ENCODE data around the gene WDR86. TPM values are rescaled to one million over a fixed set of nuclear protein-coding genes. Genes with fewer than 3 reads are reported as not detected.

Gene WDR86
- total RNA-seq, 1 experiment from 2014 or later = 8.1 TPM

GRCh38 chr7:151402029-151402835, 7.6 kb downstream of the WDR86 start:
- Histone ChIP-seq H3K56ac (ENCODE audit: insufficient read length, low read depth, low read length) (no peak overlapping the region), H4K8ac (replicated peaks; ENCODE audit: insufficient read length, low read depth, low read length) (no peak overlapping the region), H3K4me1 (ENCODE audit: insufficient read depth, low read length) (no peaks in the 10 kb centered on the region; the same call in 1 of the 2 replicates), H3K27me3 (ENCODE audit: insufficient read depth, low read length) (no peaks in the 10 kb centered on the region; the same call in 1 of the 2 replicates), H2BK12ac (ENCODE audit: insufficient read length, low read depth, low read length) (no peak overlapping the region), H3T11ph (ENCODE audit: low read length) (no peak overlapping the region), H2BK120ac (ENCODE audit: low read depth, low read length, poor library complexity, severe bottlenecking) (no peak overlapping the region), H3K27ac (ENCODE audit: insufficient read length, low read depth, low read length) (no peak overlapping the region), H2AFZ (ENCODE audit: low read length) (no peak overlapping the region), H2BK5ac (ENCODE audit: insufficient read length, low read length) (no peak overlapping the region), H2AK5ac (ENCODE audit: insufficient read length, low read length) (no peak overlapping the region), H3K14ac (ENCODE audit: insufficient read depth, low read length) (no peak overlapping the region), H3K23ac (ENCODE audit: insufficient read length, low read depth, low read length) (no peak overlapping the region), H3K9me3 (ENCODE audit: control insufficient read depth, low read depth, low read length) (no peaks in the 10 kb centered on the region), H2BK15ac (ENCODE audit: low read depth, low read length) (no peak overlapping the region), H4K20me1 (ENCODE audit: control insufficient read depth, insufficient read depth, insufficient read length) (no peaks in the 10 kb centered on the region), H3K18ac (ENCODE audit: insufficient read length, low read depth, low read length) (no peak overlapping the region), H2BK20ac (ENCODE audit: low read depth, low read length, poor library complexity, severe bottlenecking) (no peak overlapping the region), H3K4ac (ENCODE audit: low read depth, low read length) (no peak overlapping the region), H4K5ac (ENCODE audit: insufficient read length, low read depth, low read length) (no peak overlapping the region), H3K79me1 (ENCODE audit: insufficient read depth, low read depth, low read length, poor library complexity, severe bottlenecking) (no peaks in the 10 kb centered on the region), H3K9ac (ENCODE audit: extremely low read depth, insufficient read length, low read length) (no peak overlapping the region), H3K79me2 (ENCODE audit: insufficient read depth, low read length) (no peaks in the 10 kb centered on the region), H4K91ac (ENCODE audit: insufficient read length, low read depth, low read length) (no peak overlapping the region), H3K4me2 (ENCODE audit: insufficient read depth, insufficient read length, low read length) (no peak overlapping the region), H3K23me2 (ENCODE audit: insufficient read length, low read depth, low read length, poor library complexity, severe bottlenecking) (no peaks in the 10 kb centered on the region)
- WGBS (ENCODE audit: extremely low coverage, insufficient read length, low lambda C conversion rate) = no CpG with 5 or more reads among the region's 16 CpGs
- peak; percentile 20 for DNase-seq
- peaks cover 10 to 13% (median 10%) of the 10 kb centered on the region in 3 experiments for H3K36me3 Mint-ChIP-seq (ENCODE audit: insufficient read depth in 1 of 3, low read depth in 3 of 3)
- H3K4me3 Mint-ChIP-seq = no peak overlapping the region
- H3K27me3 Mint-ChIP-seq (ENCODE audit: low read depth) = no peaks in the 10 kb centered on the region
- H3K4me1 Mint-ChIP-seq = peaks cover 16 to 31% of the 10 kb centered on the region in 2 experiments
- no peak for TF ChIP-seq CTCF (conservative IDR thresholded peaks at IDR 0.05)
- H3K27ac Mint-ChIP-seq = no peak overlapping the region; a peak in 1 of 7 replicates
- H3K9me3 Mint-ChIP-seq = no peaks in the 10 kb centered on the region
